COLO668 (cell line): ENCODE measurements around the gene TMEM200B.
"Not testable (repeated sequence)": the region's sequence is repeated elsewhere in the genome, so short reads cannot be mapped to it uniquely, and the experiment has no call there.

Experiments used
- DNase-seq: peaks from one replicate; lab custom pipeline; 2025; ENCODE audit not compliant: unreplicated experiment; lab: John Stamatoyannopoulos, UW

The TMEM200B gene

DNA sequence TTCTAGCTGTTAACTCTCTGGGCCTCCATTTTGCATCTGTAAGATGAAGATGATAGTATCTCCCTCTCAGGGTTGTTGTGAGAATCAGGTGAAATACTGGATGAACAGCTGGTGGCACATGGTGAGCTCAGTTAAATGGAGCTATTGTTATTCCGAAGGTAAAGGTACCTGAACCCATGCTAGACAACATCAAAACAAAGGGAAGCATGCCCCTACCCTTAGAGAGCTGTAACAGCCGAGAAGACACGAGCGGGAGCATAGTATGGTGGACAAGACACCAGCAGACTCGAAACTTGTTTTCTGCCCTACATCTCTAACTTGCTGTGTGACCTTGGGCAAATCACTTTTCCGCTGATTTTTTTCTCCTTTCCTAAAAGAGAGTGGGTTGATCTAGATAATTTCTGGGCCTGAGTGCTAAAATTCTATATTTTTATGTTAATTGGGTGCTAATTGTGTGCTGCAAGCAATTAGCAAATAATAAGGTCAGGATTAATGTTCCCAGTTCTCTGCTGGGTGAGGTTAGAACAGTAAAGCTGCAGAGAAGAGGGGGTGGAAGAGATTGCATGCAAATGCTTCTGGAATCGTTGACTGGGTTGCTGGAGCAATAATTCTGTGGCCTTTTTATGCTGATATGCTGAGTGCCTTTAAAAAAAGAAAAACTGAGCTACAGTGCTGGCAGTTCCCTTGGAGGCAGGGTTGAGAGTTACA lies 10.8 kb downstream of the TMEM200B start:
- DNase-seq = no peak

DNA sequence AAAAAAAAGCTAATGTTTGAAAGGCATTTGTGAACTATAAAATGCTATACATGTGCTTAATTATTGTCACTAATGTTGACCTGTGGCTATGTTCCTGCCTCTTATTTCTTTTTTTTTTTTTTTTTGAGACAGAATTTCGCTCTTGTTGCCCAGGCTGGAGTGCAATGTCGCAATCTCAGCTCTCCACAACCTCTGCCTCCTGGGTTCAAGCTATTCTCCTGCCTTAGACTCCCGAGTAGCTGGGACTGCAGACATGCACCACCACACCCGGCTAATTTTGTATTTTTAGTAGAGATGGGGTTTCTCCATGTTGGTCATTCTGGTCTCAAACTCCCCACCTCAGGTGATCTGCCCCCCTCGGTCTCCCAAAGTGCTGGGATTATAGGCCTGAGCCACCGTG lies 15.7 kb downstream of the TMEM200B start:
- not testable (repeated sequence) for DNase-seq

DNA sequence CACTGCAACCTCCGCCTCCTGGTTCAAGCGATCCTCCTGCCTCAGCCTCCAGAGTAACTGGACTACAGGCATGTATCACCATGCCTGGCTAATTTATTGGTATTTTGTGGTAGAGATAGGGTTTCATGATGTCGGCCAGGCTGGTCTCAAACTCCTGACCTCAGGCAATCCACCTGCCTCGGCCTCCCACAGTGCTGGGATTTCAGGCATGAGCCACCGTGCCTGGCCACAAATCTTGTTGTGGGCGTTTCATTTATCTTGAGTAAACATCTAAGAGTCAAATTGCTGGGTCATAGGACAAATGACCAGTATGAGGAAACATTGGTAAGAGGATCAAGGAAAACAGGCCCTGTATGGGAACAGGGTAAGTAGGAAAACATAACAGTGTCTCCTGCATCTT lies 17.9 kb downstream of the TMEM200B start:
- DNase-seq = no peak

- no peak for DNase-seq
These were observed 23.2 kb downstream of the TMEM200B start for GRCh38 chr1:29100487-29100886.

DNA sequence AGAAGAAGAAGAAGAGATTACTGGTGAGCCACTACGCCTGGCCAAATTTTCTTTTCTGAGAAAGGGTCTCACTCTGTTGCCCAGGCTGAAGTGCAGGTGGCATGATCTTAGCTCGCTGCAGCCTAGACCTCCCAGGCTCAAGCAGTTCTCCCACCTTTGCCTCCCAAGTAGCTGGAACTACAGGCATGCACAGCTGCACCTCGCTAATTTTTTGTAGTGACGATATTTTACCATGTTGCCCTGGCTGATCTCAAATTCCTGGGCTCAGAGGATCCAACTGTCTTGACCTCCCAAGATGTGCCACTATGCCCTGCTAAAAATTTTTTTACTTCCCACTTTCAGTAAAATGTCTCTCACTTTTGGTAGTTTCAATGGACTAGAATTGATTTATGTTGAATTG lies 24.4 kb downstream of the TMEM200B start:
- no peak for DNase-seq

DNA sequence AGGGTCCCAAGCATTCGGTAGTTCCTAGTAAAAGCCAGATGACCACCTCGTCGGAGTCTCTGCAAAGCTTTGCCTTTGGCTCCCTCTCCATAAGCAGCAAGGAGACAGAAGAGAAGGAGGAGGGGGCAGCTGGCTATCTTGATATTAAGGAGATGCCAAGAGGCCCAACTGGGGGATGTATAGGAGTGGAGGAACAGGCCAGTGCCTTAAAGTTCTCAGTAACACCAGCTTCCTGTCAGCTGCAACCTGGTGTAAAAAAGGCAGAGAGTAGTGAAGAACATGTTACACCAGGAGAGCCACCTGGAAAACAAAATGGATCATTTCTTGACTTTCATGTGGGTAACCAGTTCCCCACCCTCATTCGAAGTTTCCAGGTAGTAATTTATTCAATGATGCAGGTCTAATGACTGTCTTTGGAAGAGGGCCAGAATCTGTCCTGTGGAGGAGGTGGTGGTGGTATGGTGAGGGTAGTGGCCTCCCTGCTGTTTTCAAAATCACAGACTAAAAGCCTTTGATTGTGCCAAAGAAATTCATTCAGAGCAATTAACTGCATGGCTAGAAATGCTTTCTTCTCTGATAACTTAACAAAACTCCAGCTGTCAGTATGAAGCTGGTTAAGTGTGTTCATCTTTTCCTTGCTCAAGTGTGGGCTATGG lies 27.3 kb downstream of the TMEM200B start:
- no peak for DNase-seq

- no peak for DNase-seq
These were observed 28.7 kb downstream of the TMEM200B start for GRCh38 chr1:29094954-29095353.

DNA sequence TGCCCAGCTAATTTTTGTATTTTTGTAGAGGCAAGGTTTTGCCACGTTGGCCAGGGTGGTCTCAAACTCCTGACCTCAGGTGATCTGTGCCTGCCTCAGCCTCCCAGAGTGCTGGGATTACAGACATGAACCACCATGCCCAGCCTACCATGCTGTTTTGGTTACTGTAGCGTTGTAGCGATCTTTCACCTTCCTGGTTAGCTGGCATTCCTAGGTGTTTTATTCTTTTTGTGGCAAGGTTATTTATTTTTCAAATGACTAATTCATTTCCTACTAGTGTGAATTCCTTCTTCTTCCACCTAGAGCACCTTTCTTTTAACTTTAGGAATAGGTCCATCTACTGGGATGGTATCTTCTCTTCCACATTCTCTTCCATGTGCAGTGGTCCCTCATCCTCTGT lies 29.3 kb downstream of the TMEM200B start:
- DNase-seq = no peak

DNA sequence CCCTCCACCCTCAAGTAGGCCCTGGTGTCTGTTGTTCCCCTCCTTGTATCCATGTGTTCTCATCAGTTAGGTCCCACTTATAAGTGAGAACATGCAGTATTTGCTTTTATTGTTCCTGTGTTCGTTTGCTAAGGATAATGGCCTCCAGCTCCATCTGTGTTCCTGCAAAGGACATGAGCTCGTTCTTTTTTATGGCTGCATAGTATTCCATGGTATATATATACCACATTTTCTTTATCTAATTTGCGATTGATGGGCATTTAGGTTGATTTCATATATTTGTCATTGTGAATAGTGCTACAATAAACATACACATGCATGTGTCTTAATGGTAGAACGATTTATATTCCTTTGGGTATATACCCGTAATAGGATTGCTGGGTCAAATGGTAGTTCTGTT lies 31.0 kb downstream of the TMEM200B start:
- not testable (repeated sequence) for DNase-seq

- no peak for DNase-seq
These were observed 32.6 kb downstream of the TMEM200B start for GRCh38 chr1:29090937-29091618.

DNA sequence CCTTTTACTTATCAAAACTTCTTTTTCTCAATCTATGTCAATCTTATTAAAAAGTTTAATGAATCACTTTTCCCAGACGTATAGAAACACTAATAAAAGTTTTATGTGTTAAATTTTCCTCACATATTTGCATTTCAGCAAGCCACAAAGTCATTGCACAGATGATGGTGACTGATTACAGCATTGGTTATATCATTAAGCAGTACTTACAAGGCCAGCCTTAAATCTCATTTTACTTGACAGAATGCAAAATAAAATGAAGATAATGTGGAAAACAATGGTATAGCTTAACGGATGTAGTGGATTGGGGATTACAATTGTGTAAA lies 39.5 kb downstream of the TMEM200B start:
- no peak for DNase-seq

DNA sequence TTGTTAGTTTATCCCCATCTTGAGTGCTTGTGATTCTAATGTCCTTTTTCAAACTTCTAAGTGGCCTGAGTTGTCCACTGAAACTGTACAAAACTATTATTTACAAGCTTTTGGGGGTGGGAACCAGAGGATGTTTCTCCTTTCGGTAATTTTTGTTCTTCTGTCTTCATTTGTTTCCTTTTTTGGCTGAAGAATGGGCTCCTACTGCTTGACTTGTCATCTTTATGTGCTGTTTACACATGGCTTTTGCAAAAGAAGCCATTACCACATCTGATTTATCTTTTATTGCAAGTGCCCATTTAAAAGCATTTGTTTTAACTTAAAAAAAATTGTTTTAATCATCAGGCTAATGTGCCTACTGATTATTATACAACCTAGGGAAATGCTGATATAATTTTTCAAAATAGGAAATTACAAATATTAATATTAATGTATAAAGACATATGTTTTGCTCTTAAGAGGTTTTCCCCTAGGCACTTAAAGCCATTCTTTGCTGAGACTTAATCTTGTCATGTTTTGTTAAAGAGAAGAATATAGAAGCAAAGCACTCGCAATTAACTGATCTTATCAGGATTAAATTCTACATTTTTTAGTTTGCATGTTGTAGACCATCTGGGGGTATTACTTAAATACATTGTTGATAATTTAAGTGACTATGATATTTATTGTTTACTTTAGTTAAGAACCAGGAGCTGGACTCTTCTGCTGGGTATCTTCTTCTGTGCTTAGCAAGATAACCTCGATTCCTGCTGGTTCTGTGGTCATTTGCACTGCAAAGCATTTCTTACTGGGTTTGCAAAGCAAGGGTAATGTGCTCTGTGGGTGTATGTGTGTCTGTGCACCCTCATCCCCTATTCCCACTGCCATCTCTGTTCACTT lies 40.1 kb downstream of the TMEM200B start:
- DNase-seq = no peak

DNA sequence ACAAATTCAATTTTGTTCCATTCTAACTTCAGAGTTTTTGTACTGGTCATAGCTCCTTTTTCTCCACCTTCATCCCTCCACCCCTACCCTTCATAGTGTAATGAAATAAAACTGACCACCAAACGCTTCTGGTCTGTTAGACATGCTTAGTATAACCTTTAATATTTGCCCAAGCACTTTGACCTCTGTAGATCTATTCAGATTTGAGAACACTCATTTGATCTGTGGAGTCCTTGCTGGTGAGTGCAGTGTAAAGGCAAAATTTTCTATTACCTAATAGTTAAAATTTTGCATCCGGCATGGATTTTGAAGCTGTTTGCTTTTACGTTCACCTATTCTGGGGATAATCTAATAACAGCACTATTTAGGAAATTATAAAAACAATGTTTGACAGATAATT lies 41.2 kb downstream of the TMEM200B start:
- no peak for DNase-seq

DNA sequence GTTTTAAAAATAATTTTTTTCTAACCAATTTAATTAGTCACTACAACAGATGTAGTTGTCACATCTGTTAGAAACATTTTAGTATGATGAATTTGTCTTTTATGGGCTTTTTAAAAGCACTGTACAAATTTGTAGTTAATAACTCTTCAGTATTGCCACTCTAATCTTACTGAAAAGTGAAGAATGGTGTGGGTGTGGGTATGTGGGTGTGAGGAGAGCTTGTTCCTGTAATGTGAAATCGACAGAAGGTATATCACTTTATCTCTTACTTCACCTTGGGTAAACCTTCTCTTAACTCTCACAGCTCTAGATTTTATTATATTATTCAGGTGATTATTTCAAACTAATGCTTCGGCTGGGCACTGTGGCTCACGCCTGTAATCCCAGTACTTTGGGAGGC lies 42.5 kb downstream of the TMEM200B start:
- DNase-seq = no peak

- DNase-seq = not testable (repeated sequence)
These were observed 43.6 kb downstream of the TMEM200B start for GRCh38 chr1:29079916-29080629.

- no peak for DNase-seq
These were observed 46.5 kb downstream of the TMEM200B start for GRCh38 chr1:29077155-29077554.
